ENCODE results near the gene RPS2.

RPS2 gene

DNA sequence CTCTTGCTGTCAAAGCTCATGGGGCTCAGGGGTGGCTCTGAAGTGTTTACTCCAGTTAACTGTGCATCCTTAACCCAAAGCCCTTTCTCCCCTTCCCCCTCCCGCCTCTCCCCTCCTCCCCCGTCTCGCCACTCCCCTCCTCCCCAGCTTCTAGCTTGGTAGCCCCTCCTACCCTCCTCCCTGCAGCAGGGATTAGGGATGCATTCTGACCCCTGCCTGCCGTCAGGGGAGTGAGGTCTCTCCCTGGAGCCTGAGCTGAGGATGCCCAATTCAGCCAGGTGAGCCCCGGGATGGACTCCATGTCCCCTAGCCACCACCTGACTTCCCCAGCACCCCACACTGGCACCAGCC is 48.0 kb downstream of the RPS2 start:
- H3K9me2 ChIP-seq (ENCODE audit: low read depth, low read length), result no peaks in the 10 kb centered on the region
- H3K36me3 ChIP-seq (ENCODE audit: insufficient read depth, low read length), result no peaks in the 10 kb centered on the region
- H4K20me1 ChIP-seq (ENCODE audit: insufficient read depth, low read length), result no peaks in the 10 kb centered on the region
- no peak overlapping the region for H3K9ac ChIP-seq (ENCODE audit: low read length)
- no peaks in the 10 kb centered on the region for H3K79me2 ChIP-seq (ENCODE audit: insufficient read depth, low read length)
- no peak overlapping the region for H3K4me3 ChIP-seq (ENCODE audit: low read depth, low read length, poor library complexity, severe bottlenecking)
- TF ChIP-seq, protein P1, sequence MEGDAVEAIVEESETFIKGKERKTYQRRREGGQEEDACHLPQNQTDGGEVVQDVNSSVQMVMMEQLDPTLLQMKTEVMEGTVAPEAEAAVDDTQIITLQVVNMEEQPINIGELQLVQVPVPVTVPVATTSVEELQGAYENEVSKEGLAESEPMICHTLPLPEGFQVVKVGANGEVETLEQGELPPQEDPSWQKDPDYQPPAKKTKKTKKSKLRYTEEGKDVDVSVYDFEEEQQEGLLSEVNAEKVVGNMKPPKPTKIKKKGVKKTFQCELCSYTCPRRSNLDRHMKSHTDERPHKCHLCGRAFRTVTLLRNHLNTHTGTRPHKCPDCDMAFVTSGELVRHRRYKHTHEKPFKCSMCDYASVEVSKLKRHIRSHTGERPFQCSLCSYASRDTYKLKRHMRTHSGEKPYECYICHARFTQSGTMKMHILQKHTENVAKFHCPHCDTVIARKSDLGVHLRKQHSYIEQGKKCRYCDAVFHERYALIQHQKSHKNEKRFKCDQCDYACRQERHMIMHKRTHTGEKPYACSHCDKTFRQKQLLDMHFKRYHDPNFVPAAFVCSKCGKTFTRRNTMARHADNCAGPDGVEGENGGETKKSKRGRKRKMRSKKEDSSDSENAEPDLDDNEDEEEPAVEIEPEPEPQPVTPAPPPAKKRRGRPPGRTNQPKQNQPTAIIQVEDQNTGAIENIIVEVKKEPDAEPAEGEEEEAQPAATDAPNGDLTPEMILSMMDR (IDR thresholded peaks at IDR 0.05; ENCODE audit: low read length), result no peak
- no peak for TF ChIP-seq EZH2 (IDR thresholded peaks at IDR 0.05; ENCODE audit: borderline replicate concordance, low read length)
- H2AFZ ChIP-seq (ENCODE audit: low read length), result no peak overlapping the region
- H3K27ac ChIP-seq (ENCODE audit: low read depth, low read length, poor library complexity, severe bottlenecking), result no peak overlapping the region
- no peaks in the 10 kb centered on the region for H3F3A ChIP-seq (ENCODE audit: insufficient read depth, low read length)
- H3K4me1 ChIP-seq (ENCODE audit: insufficient read depth, low read length, severe bottlenecking), result no peaks in the 10 kb centered on the region
- H3K4me2 ChIP-seq (ENCODE audit: low read length), result no peak overlapping the region
- H3K9me3 ChIP-seq (ENCODE audit: low read length), result no peaks in the 10 kb centered on the region
- H3K27me3 ChIP-seq (ENCODE audit: insufficient read depth, low read length), result peaks cover 3% of the 10 kb centered on the region; the same call in 1 of the 2 replicates

DNA sequence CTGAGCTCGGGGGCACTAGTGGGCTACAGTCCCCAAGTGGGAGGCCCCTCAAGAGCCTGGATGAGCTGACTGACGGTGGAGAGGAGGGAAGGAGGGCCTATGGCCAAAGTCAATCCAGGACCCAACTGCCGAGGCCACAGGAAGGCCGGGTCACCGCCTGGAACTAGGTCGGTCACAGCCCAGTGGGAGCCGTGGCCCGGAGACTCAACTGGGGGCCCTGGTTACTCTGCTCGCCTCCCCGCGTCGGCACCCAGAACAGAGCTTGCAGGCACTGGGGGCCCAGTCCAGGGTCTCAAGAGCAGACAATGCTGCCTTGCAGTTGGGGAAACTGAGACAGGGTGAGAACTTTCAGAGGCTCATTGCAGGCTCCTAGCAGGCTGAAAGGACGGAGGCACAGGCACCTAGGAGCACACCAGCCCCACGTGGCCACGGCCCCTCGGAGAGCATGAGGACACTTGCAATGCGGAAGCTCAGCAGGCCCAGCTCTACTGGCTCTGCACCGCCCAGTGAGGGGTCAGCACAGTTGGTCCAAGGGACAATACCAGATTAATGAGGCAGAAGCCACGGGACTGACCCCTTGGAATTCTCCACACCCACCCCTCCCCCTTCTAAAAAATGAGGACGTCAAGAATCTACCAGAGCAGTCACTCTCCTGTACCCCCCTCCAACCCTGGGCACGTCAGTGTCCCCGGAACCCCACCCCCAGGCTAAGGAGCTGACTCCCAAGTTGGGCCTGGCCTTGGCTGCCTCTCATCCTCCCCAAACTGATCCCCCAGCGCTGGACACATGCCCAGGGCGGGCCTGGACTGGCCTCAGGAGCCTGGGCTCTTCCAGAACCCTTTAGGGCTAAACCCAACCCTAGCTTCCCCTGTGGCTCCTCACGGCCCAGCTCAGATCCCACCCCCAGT is 48.6 kb downstream of the RPS2 start:
- Histone ChIP-seq H3F3A (ENCODE audit: insufficient read depth, low read length) (no peaks in the 10 kb centered on the region), H4K20me1 (ENCODE audit: insufficient read depth, low read length) (no peaks in the 10 kb centered on the region), H3K4me3 (ENCODE audit: low read depth, low read length, poor library complexity, severe bottlenecking) (no peak overlapping the region), H3K4me1 (ENCODE audit: insufficient read depth, low read length, severe bottlenecking) (no peaks in the 10 kb centered on the region), H3K9ac (ENCODE audit: low read length) (no peak overlapping the region), H3K9me2 (ENCODE audit: low read depth, low read length) (no peaks in the 10 kb centered on the region), H3K36me3 (ENCODE audit: insufficient read depth, low read length) (no peaks in the 10 kb centered on the region), H2AFZ (ENCODE audit: low read length) (no peak overlapping the region), H3K27me3 (ENCODE audit: insufficient read depth, low read length) (peaks cover 3% of the 10 kb centered on the region; the same call in 1 of the 2 replicates), H3K27ac (ENCODE audit: low read depth, low read length, poor library complexity, severe bottlenecking) (no peak overlapping the region), H3K79me2 (ENCODE audit: insufficient read depth, low read length) (no peaks in the 10 kb centered on the region), H3K9me3 (ENCODE audit: low read length) (no peaks in the 10 kb centered on the region), H3K4me2 (ENCODE audit: low read length) (no peak overlapping the region)
- no peak for TF ChIP-seq EZH2 (IDR thresholded peaks at IDR 0.05; ENCODE audit: borderline replicate concordance, low read length)
- TF ChIP-seq, protein P1 (IDR thresholded peaks at IDR 0.05; ENCODE audit: low read length), result no peak

DNA sequence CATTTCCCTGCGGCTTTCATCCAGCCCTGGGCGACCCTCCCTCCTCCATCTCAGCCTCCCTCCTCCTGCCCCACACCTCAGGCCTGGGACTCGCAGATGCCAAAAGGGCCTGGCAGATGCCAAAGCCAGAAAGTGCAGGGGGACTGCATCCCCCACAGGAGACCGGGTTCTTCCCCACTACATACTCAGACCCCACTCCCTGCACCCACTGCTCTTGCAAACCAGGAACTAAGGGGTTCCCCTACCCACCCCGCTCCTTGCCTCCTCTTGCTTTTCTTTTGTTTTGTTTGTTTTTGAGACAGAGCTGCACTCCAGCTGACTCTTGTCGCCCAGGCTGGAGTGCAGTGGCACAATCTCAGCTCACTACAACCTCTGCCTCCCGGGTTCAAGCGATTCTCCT is 49.6 kb downstream of the RPS2 start:
- no peaks in the 10 kb centered on the region for H3F3A ChIP-seq (ENCODE audit: insufficient read depth, low read length)
- no peaks in the 10 kb centered on the region for H3K79me2 ChIP-seq (ENCODE audit: insufficient read depth, low read length)
- H3K9ac ChIP-seq (ENCODE audit: low read length), result no peak overlapping the region
- no peak overlapping the region for H3K27ac ChIP-seq (ENCODE audit: low read depth, low read length, poor library complexity, severe bottlenecking)
- H4K20me1 ChIP-seq (ENCODE audit: insufficient read depth, low read length), result no peaks in the 10 kb centered on the region
- H3K9me2 ChIP-seq (ENCODE audit: low read depth, low read length), result no peaks in the 10 kb centered on the region
- H3K36me3 ChIP-seq (ENCODE audit: insufficient read depth, low read length), result no peaks in the 10 kb centered on the region
- peaks cover 3% of the 10 kb centered on the region; the same call in 1 of the 2 replicates for H3K27me3 ChIP-seq (ENCODE audit: insufficient read depth, low read length)
- no peak overlapping the region for H2AFZ ChIP-seq (ENCODE audit: low read length)
- H3K4me1 ChIP-seq (ENCODE audit: insufficient read depth, low read length, severe bottlenecking), result no peaks in the 10 kb centered on the region
- H3K9me3 ChIP-seq (ENCODE audit: low read length), result no peaks in the 10 kb centered on the region
- H3K4me3 ChIP-seq (ENCODE audit: low read depth, low read length, poor library complexity, severe bottlenecking), result no peak overlapping the region
- H3K4me2 ChIP-seq (ENCODE audit: low read length), result no peak overlapping the region
- no peak for TF ChIP-seq EZH2 (IDR thresholded peaks at IDR 0.05; ENCODE audit: borderline replicate concordance, low read length)
- TF ChIP-seq, protein P1 (IDR thresholded peaks at IDR 0.05; ENCODE audit: low read length), result no peak

All from OCI-LY1 (cell line).